B cell (primary cell): ENCODE data around the gene MVK. TPM values are rescaled to one million over a fixed set of nuclear protein-coding genes. Genes with fewer than 3 reads are reported as not detected.

Experiments
- ATAC-seq: fragments of 200-7000 bp; cut with Tn5 transposase; one replicate; pipeline ENCODE4 v1.10.0; 2021; ENCODE audit warnings: low read depth, mild to moderate bottlenecking, moderate number of reproducible peaks, moderate library complexity
- CTCF ChIA-PET: fragments of 350-600 bp; sonication (Branson Sonifier 250); formaldehyde crosslinking; loops from one replicate; lab custom pipeline; 2021; ENCODE audit warnings: antibody characterized with exemption, inconsistent platforms; lab: Charles Lee
- POLR2A ChIA-PET: fragments of 350-600 bp; sonication (Branson Sonifier 250); formaldehyde crosslinking; loops from one replicate; lab custom pipeline; 2021; ENCODE audit warnings: antibody characterized with exemption; lab: Charles Lee
- DNase-seq: peaks from one replicate; pipeline ENCODE4 v3.0.0; 2013
- H2AFZ ChIP-seq: 2 replicates; pipeline ENCODE4 v1.6.1; 2012; ENCODE audit warnings: mild to moderate bottlenecking, low read depth, low read length; ENCODE audit not compliant: insufficient read depth, poor library complexity, severe bottlenecking
- H3K27ac ChIP-seq, 2 donors: 1 replicate in 1 of 2; 2 replicates in 1 of 2; pipeline ENCODE4 v1.5.1; 2012 to 2013; ENCODE audit warnings: low read length in 2 of 2, mild to moderate bottlenecking in 2 of 2, moderate library complexity in 1 of 2
- H3K27me3 ChIP-seq, 4 experiments: fragments of 200-600 bp in 1 of 4; sonication (generic) in 1 of 4; replicated peaks in 1 of 4; 1 replicate in 2 of 4; 2 replicates in 2 of 4; pipeline versions ENCODE4 v1.6.1 to v1.7.0; 2013 to 2016; ENCODE audit warnings: low read length in 3 of 4, mild to moderate bottlenecking in 2 of 4, mixed read lengths in 1 of 4, moderate library complexity in 1 of 4; ENCODE audit not compliant: insufficient read depth in 4 of 4, control insufficient read depth in 3 of 4; ENCODE audit errors: control extremely low read depth in 1 of 4
- H3K36me3 ChIP-seq, 2 experiments: replicated peaks in 1 of 2; 1 replicate in 1 of 2; 2 replicates in 1 of 2; pipeline versions ENCODE4 v1.6.1 to v1.7.1; 2013; ENCODE audit warnings: low read length in 1 of 2; ENCODE audit not compliant: insufficient read depth in 2 of 2, control insufficient read depth in 1 of 2; ENCODE audit errors: control extremely low read depth in 1 of 2, extremely low read depth in 1 of 2
- H3K4me1 ChIP-seq, 2 donors: fragments of 200-600 bp in 1 of 2; sonication (generic) in 1 of 2; 1 replicate in 1 of 2; 2 replicates in 1 of 2; pipeline versions ENCODE4 v1.5.1 to v1.6.1; 2013 to 2017; ENCODE audit warnings: low read length in 2 of 2; ENCODE audit not compliant: control insufficient read depth in 2 of 2, insufficient read depth in 2 of 2
- H3K4me2 ChIP-seq: replicated peaks from 2 replicates; pipeline ENCODE3; 2012; ENCODE audit warnings: mild to moderate bottlenecking, low read depth, low read length; ENCODE audit not compliant: poor library complexity, severe bottlenecking
- H3K4me3 ChIP-seq, 5 experiments: fragments of 200-600 bp in 1 of 5; sonication (generic) in 1 of 5; 1 replicate in 3 of 5; 2 replicates in 2 of 5; pipeline versions ENCODE4 v1.5.1 to v1.7.0; 2011 to 2016; ENCODE audit warnings: low read length in 4 of 5, mild to moderate bottlenecking in 4 of 5, low read depth in 2 of 5, control low read depth in 1 of 5, moderate library complexity in 1 of 5; ENCODE audit not compliant: insufficient read depth in 1 of 5; ENCODE audit errors: control extremely low read depth in 1 of 5, extremely low read depth in 1 of 5
- H3K79me2 ChIP-seq: fragments of 200-600 bp; sonication (generic); one replicate; pipeline ENCODE4 v1.6.0; 2016; ENCODE audit warnings: low read length; ENCODE audit not compliant: control insufficient read depth, insufficient read depth
- H3K9ac ChIP-seq: fragments of 200-600 bp; sonication (generic); 2 replicates; pipeline ENCODE4 v1.6.1; 2017; ENCODE audit warnings: mild to moderate bottlenecking, low read length, moderate library complexity
- H3K9me3 ChIP-seq, 3 donors: one replicate each; pipeline versions ENCODE4 v1.6.1 to v1.7.1; 2013; ENCODE audit warnings: low read length in 2 of 3; ENCODE audit not compliant: control insufficient read depth in 2 of 3, insufficient read depth in 1 of 3; ENCODE audit errors: control extremely low read depth in 1 of 3
- H4K20me1 ChIP-seq: 2 replicates; pipeline ENCODE4 v1.6.0; 2012; ENCODE audit warnings: mild to moderate bottlenecking, low read length; ENCODE audit not compliant: insufficient read depth, control insufficient read depth, poor library complexity, severe bottlenecking
- H3K27ac Mint-ChIP-seq: one replicate; pipeline ENCODE4 v1.8.0; 2021; ENCODE audit warnings: mixed read lengths
- H3K27me3 Mint-ChIP-seq: one replicate; pipeline ENCODE4 v1.8.0; 2021; ENCODE audit warnings: mixed read lengths
- H3K4me1 Mint-ChIP-seq: one replicate; pipeline ENCODE4 v1.8.0; 2021; ENCODE audit warnings: mixed read lengths
- H3K4me3 Mint-ChIP-seq: one replicate; pipeline ENCODE4 v1.8.0; 2021; ENCODE audit warnings: mixed read lengths
- H3K9me3 Mint-ChIP-seq: one replicate; pipeline ENCODE4 v1.8.0; 2022; ENCODE audit warnings: mixed read lengths; ENCODE audit not compliant: insufficient read depth
- EZH2 ChIP-seq: IDR thresholded peaks from 2 replicates; pipeline ENCODE4 v1.6.1; 2012; ENCODE audit warnings: borderline replicate concordance, low read depth, mild to moderate bottlenecking, moderate library complexity, low read length; ENCODE audit not compliant: insufficient read depth, poor library complexity, severe bottlenecking
- WGBS: methylation state at CpG from one replicate; pipeline ENCODE4 v1.1.5; 2013; ENCODE audit warnings: missing lambda C conversion rate; ENCODE audit not compliant: insufficient coverage; 5-methylcytosine and 5-hydroxymethylcytosine counted together
- intact Hi-C: fragments of 100-400 bp; cut with micrococcal nuclease; formaldehyde crosslinking; loops from one replicate; pipeline ENCODE4 v1.10.0; 2022
- polyA plus RNA-seq: library from polyadenylated mRNA; depleted of rRNA; stranded (reverse); fragments of >200 nt; gene quantifications from 2 replicates; pipeline ENCODE4 v1.2.3, GENCODE V29; 2012
- total RNA-seq, 2 donors: library from RNA; stranded (reverse); fragments of 120-200 nt in 1 of 2; gene quantifications; 1 replicate in 1 of 2; 2 replicates in 1 of 2; pipeline versions ENCODE4 v1.2.3 to v1.2.4, GENCODE V29; 2013 to 2022
- TF ChIP-seq, protein P1 (sequence below): fragments of 200-600 bp; IDR thresholded peaks from one replicate; pipeline ENCODE4 v1.8.0; 2022; ENCODE audit warnings: antibody characterized with exemption, mild to moderate bottlenecking

The MVK gene
- total and polyA plus RNA-seq, 2 donors (not counting 1 experiment from before 2014, with no cell fraction given), result 12.1 to 12.5 TPM

DNA sequence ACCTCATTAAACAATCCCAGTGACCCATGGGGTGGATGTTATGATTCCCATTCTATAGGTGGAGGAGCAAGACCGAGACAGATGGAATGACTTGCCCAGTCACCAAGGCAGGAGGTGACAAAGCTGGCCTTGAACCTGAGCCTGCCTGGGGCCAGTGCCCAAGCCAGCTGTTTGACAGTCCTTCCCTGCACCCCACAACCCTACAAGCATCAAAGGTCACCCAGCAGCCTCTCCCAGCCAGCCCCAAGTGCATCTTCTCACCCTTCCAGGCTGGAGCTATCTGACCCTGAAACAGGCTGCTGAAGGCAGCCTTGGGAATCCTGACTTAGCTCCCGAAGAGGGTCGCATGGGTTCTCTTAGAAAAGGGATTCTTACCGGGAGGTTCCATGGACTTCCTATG lies 20.6 kb upstream of the MVK start:
- H3K27ac ChIP-seq, result no peak overlapping the region
- no peaks in the 10 kb centered on the region for H4K20me1 ChIP-seq
- H3K4me2 ChIP-seq, result no peak overlapping the region
- Mint-ChIP-seq H3K27me3 (no peaks in the 10 kb centered on the region), H3K27ac (no peak overlapping the region), H3K4me1 (no peaks in the 10 kb centered on the region), H3K9me3 (no peaks in the 10 kb centered on the region), H3K4me3 (no peak overlapping the region)
- no peaks in the 10 kb centered on the region for H3K9me3 ChIP-seq
- 90% methylated on average over 3 of the region's 4 CpGs for WGBS
- CTCF ChIA-PET, result interaction anchor here (1.2 to 1.5 kb wide), 2 partner anchors 44 to 46 kb away, joined by 3 read pairs; no protein-coding TSS in a partner anchor
- no peak for TF ChIP-seq EZH2
- TF ChIP-seq, protein P1, sequence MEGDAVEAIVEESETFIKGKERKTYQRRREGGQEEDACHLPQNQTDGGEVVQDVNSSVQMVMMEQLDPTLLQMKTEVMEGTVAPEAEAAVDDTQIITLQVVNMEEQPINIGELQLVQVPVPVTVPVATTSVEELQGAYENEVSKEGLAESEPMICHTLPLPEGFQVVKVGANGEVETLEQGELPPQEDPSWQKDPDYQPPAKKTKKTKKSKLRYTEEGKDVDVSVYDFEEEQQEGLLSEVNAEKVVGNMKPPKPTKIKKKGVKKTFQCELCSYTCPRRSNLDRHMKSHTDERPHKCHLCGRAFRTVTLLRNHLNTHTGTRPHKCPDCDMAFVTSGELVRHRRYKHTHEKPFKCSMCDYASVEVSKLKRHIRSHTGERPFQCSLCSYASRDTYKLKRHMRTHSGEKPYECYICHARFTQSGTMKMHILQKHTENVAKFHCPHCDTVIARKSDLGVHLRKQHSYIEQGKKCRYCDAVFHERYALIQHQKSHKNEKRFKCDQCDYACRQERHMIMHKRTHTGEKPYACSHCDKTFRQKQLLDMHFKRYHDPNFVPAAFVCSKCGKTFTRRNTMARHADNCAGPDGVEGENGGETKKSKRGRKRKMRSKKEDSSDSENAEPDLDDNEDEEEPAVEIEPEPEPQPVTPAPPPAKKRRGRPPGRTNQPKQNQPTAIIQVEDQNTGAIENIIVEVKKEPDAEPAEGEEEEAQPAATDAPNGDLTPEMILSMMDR, result no peak
- no peak for ATAC-seq
- H3K27me3 ChIP-seq, result peaks cover 0 to 14% (median 0%) of the 10 kb centered on the region in 4 experiments
- H3K79me2 ChIP-seq, result no peaks in the 10 kb centered on the region
- POLR2A ChIA-PET, result no interaction called here
- no peaks in the 10 kb centered on the region for H3K4me1 ChIP-seq
- H3K36me3 ChIP-seq, result no peaks in the 10 kb centered on the region
- no peak overlapping the region for H3K9ac ChIP-seq
- H3K4me3 ChIP-seq, result no peak overlapping the region
- intact Hi-C loops, result no loop called here
- no peak overlapping the region for H2AFZ ChIP-seq
- DNase-seq, result no peak

DNA sequence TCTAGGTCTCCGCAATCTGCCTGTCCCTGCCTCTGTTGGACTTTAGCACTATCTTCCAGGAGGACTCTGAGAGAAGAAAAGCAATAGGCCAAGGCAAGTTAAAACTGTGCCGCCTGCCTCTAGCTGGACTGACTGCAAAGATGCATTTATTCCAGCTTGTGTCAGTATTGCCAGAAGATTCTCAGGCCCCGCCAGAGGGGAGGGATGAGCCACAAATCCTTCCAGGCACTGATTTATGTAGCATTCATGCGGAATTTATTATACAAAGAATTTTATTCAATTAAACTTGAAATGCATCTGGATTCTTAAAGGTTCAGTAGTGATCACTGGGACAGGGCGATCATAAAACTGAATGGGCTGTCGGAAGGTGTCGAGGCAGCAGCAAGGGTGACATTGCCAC lies 20.1 kb upstream of the MVK start:
- Histone ChIP-seq H4K20me1 (no peaks in the 10 kb centered on the region), H3K4me1 (no peaks in the 10 kb centered on the region), H3K4me2 (no peak overlapping the region), H3K79me2 (no peaks in the 10 kb centered on the region), H3K9me3 (no peaks in the 10 kb centered on the region), H2AFZ (no peak overlapping the region), H3K27ac (no peak overlapping the region), H3K4me3 (no peak overlapping the region), H3K9ac (no peak overlapping the region), H3K27me3 (peaks cover 0 to 10% (median 0%) of the 10 kb centered on the region in 4 experiments), H3K36me3 (no peaks in the 10 kb centered on the region)
- Mint-ChIP-seq H3K9me3 (no peaks in the 10 kb centered on the region), H3K4me3 (no peak overlapping the region), H3K27ac (no peak overlapping the region), H3K4me1 (no peaks in the 10 kb centered on the region), H3K27me3 (no peaks in the 10 kb centered on the region)
- intact Hi-C loops, result no loop called here
- no peak for TF ChIP-seq EZH2
- TF ChIP-seq, protein P1, result no peak
- 93% methylated on average over 5 of the region's 7 CpGs for WGBS
- ATAC-seq (no peak), DNase-seq (no peak)
- ChIA-PET POLR2A (no interaction called here), CTCF (interaction anchor here (1.2 to 1.5 kb wide), 2 partner anchors 44 to 45 kb away, joined by 3 read pairs; no protein-coding TSS in a partner anchor)
